T-helper 2 cell treated with Interferon-gamma antibody and Interleukin-4, amounts not matched to agents 5 μg/mL and 100 μg/mL, for 36 hours (primary cell): Measurements from ENCODE around the gene DST.
A peak's percentile ranks its signal among the peaks of the same experiment; 100 is the strongest.
"Not testable (repeated sequence)": the region's sequence is repeated elsewhere in the genome, so short reads cannot be mapped to it uniquely, and the experiment has no call there.

Experiments used
- DNase-seq: peaks from one replicate; pipeline ENCODE4 v3.0.0; 2021; ENCODE audit warnings: low spot score
- H3K27ac Mint-ChIP-seq: one replicate; pipeline ENCODE4 v1.8.0; 2021; ENCODE audit warnings: mild to moderate bottlenecking, mixed read lengths
- H3K27me3 Mint-ChIP-seq: one replicate; pipeline ENCODE4 v1.8.0; 2021; ENCODE audit warnings: low read depth, mixed read lengths
- H3K36me3 Mint-ChIP-seq: one replicate; pipeline ENCODE4 v1.8.0; 2021; ENCODE audit warnings: low read depth, mixed read lengths
- H3K4me1 Mint-ChIP-seq: one replicate; pipeline ENCODE4 v1.8.0; 2021; ENCODE audit warnings: low read depth, mixed read lengths
- H3K4me3 Mint-ChIP-seq: one replicate; pipeline ENCODE4 v1.8.0; 2022; ENCODE audit warnings: mild to moderate bottlenecking, moderate library complexity, mixed read lengths
- H3K9me3 Mint-ChIP-seq: one replicate; pipeline ENCODE4 v1.8.0; 2021; ENCODE audit warnings: mixed read lengths

Gene DST

DNA sequence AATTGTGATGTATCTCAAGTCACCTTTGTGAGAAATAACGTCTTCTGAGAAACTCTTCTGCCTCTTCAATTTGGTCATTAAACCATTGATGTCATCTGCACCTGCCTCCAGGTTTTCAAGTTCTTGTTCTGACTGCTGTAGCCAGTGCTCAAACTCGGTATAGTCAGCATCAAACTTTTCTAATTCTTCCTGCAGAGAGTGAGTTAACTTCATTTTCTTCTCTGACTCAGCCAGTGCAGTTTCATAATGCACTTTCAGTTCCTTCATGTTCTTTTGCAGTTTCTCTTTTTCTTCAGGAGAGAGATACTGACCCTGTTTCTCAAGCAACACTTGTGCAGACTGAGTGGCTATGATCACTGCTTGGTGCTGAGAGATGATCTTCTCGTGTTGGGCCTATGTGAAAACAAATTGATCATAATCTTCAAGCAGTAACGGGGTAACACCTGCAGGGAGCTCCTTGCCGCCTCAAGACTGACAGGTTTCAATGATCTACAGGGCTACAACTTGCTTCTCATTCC lies 48.8 kb downstream of the DST start:
- peak; percentile 61 for DNase-seq
- Mint-ChIP-seq H3K4me3 (peak overlapping the region; percentile 52), H3K27me3 (no peaks in the 10 kb centered on the region), H3K27ac (peak overlapping the region; percentile 62), H3K9me3 (no peaks in the 10 kb centered on the region), H3K4me1 (peaks cover 25% of the 10 kb centered on the region), H3K36me3 (no peaks in the 10 kb centered on the region)

DNA sequence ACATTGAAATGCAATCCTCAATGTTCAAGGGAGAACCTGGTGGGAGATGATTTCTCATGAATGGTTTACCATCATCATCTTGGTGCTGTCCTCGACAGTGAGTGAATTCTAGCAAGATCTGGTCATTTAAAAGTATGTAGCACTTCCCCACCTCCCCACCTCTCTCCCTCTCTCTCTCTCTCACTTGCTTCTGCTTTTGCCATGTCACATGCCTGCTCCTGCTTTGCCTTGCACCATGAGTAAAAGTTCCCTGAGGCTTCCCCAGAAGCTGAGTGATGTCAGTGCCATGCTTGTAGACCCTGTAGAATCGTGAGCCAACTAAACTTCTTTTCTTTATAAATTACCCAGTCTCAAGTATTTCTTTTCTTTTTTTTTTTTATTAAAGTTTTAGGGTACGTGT lies 60.5 kb downstream of the DST start:
- H3K27ac Mint-ChIP-seq = no peak overlapping the region

DNA sequence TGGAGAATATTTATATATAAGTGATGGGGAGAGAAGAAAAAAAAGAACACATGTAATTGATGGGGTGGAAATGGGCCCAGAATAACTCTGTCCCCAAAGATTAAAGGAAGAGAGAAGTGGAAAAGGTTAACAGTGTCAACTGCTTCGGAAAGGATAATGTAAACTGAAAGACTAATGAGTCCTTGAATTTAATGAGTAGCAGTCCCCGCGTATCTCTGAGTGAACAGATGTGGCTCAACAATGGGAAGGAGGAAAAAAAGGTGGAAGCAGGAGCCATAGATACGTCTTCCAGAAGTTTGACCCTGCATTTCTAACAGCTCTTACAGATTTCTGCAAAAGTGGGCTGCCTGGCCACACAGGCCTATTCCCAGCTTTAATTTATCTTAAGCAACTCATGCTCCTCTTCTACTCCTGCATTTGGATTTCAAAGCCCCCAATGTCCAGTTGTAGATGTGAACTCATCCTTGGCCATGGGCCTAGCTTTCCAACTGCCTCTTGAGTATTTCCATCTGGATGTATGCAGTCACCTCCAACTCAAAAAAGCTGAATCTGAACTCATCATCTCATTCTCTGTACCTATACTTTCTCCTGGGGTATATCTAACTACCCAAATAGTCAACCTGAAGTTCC lies 61.3 kb downstream of the DST start:
- no peaks in the 10 kb centered on the region for H3K27me3 Mint-ChIP-seq
- H3K4me1 Mint-ChIP-seq = no peaks in the 10 kb centered on the region

More for the DNA sequence above, 60.5 kb downstream of the DST start:
- H3K27me3 Mint-ChIP-seq = no peaks in the 10 kb centered on the region
- no peak for DNase-seq
- no peaks in the 10 kb centered on the region for H3K9me3 Mint-ChIP-seq
- H3K36me3 Mint-ChIP-seq = no peaks in the 10 kb centered on the region
- H3K4me3 Mint-ChIP-seq = no peak overlapping the region
- no peaks in the 10 kb centered on the region for H3K4me1 Mint-ChIP-seq

DNA sequence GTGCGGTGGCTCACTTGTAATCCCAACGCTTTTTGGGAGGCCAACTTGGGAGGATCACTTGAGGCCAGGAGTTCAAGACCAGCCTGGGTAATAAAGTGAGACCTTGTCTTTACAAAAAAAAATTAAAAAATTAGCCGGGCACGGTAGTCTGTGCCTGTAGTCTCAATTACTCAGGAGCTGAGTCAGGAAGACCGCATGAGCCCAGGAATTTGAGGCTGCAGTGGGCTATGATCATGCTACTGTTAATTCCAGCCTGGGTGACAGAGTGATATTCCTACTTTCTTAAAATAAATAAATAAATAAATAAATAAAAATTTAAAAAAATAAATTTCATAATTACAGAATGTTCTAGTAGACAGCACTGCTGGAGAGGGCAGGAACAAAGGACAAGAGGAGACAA lies 62.4 kb downstream of the DST start:
- Mint-ChIP-seq H3K9me3 (no peaks in the 10 kb centered on the region), H3K4me3 (no peak overlapping the region), H3K27ac (no peak overlapping the region), H3K36me3 (no peaks in the 10 kb centered on the region), H3K27me3 (no peaks in the 10 kb centered on the region), H3K4me1 (no peaks in the 10 kb centered on the region)
- DNase-seq = no peak

More for the DNA sequence above, 61.3 kb downstream of the DST start:
- Mint-ChIP-seq H3K4me3 (no peak overlapping the region), H3K27ac (no peak overlapping the region), H3K36me3 (no peaks in the 10 kb centered on the region), H3K9me3 (no peaks in the 10 kb centered on the region)
- no peak for DNase-seq

DNA sequence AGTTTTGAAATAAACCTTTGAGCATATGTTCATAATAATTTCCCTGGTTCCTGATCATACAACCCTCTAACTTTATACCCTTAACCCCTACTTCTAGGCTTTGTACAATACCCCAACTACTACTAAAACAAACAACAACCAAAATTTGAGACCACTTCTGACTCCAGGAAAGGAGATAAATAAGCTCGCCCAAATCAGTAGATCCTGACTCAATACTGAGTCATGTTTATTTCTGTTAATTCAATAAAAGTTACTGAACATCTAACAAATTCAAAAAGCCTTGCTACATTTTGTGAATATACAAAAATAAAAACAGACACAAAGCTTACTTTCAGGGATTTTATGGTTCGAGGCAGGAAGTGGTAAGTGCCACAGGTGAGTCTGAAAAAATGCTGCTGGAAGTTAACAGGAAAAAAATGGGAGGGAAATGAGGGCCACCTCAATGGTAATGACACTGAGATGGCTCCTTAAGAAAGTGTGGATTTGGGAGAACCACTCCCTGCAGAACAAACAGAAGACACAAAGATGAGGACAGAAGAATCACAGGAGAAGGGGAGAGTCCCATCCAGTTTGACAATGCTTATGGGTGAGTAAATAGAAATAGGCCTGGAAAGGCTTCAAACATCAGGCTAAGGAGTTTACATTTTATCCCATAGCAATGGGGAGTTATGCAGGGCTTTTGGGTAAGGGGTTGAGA lies 63.4 kb downstream of the DST start:
- H3K4me1 Mint-ChIP-seq = no peaks in the 10 kb centered on the region
- H3K27me3 Mint-ChIP-seq = no peaks in the 10 kb centered on the region
- DNase-seq = no peak
- H3K4me3 Mint-ChIP-seq = no peak overlapping the region
- no peaks in the 10 kb centered on the region for H3K9me3 Mint-ChIP-seq
- no peak overlapping the region for H3K27ac Mint-ChIP-seq
- H3K36me3 Mint-ChIP-seq = no peaks in the 10 kb centered on the region

DNA sequence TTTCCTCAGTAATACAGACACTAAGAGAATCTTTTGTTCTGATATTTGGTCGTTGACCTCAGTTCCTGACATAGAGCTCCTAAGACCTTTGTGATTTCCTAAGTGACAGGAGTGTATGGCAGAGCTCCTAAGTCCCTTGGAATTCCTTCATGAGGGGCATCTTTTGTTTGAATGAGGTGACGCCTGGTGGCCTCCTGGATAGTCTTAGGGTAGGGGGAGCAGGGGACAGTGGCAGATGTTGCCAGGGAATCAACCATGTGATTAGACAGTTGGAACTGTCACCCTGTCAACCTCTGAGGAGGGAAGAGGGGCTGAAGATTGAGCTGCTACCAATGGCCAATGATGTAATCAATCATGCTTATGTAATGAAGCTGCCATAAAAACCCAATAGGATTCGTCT lies 67.0 kb downstream of the DST start:
- Mint-ChIP-seq H3K27me3 (peaks cover 4% of the 10 kb centered on the region), H3K9me3 (no peaks in the 10 kb centered on the region), H3K4me1 (no peaks in the 10 kb centered on the region)

DNA sequence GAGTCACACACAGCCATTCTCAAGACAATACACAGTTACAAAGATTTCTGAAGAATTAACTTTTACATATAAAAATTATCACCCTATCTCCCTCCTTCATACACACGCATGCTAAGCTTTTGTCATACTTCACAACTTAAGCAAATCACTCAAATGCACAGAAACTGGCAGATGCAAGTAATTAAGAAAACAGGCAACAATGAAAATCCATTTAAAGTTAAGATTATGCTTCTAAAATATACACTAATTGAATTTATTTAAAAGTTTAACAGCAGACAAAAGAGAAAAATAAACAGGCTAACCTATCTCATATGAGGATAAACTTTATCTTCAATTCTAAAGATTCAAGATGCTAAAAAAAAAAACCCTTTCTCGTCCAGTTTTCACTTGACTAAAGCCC lies 68.4 kb downstream of the DST start:
- H3K4me1 Mint-ChIP-seq = no peaks in the 10 kb centered on the region
- H3K9me3 Mint-ChIP-seq = no peaks in the 10 kb centered on the region
- no peak overlapping the region for H3K4me3 Mint-ChIP-seq
- DNase-seq = no peak
- peaks cover 4% of the 10 kb centered on the region for H3K27me3 Mint-ChIP-seq
- no peaks in the 10 kb centered on the region for H3K36me3 Mint-ChIP-seq
- no peak overlapping the region for H3K27ac Mint-ChIP-seq

More for the DNA sequence above, 67.0 kb downstream of the DST start:
- no peak overlapping the region for H3K4me3 Mint-ChIP-seq
- DNase-seq = no peak
- H3K27ac Mint-ChIP-seq = no peak overlapping the region
- no peaks in the 10 kb centered on the region for H3K36me3 Mint-ChIP-seq

DNA sequence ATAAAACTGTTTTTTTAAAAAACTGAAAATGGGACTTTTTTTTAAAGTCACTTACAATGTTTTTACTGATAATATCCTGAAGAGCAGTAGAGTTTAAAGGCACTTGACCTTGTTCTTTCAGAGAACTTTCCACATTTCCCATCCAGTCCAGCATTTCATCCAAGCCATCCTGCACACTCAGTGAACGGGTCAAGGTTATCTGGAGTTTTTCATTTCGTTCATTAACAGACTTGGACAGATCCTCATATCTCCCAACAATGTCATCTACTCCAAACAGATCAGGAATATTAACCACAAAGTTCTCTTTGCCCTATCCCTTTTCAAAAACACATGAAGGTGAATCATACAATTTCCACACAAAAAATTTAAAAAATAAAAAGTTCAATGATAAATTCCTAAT lies 69.1 kb downstream of the DST start:
- peaks cover 4% of the 10 kb centered on the region for H3K27me3 Mint-ChIP-seq
- DNase-seq = no peak
- no peaks in the 10 kb centered on the region for H3K9me3 Mint-ChIP-seq
- no peaks in the 10 kb centered on the region for H3K4me1 Mint-ChIP-seq
- no peaks in the 10 kb centered on the region for H3K36me3 Mint-ChIP-seq
- H3K4me3 Mint-ChIP-seq = no peak overlapping the region
- H3K27ac Mint-ChIP-seq = no peak overlapping the region

DNA sequence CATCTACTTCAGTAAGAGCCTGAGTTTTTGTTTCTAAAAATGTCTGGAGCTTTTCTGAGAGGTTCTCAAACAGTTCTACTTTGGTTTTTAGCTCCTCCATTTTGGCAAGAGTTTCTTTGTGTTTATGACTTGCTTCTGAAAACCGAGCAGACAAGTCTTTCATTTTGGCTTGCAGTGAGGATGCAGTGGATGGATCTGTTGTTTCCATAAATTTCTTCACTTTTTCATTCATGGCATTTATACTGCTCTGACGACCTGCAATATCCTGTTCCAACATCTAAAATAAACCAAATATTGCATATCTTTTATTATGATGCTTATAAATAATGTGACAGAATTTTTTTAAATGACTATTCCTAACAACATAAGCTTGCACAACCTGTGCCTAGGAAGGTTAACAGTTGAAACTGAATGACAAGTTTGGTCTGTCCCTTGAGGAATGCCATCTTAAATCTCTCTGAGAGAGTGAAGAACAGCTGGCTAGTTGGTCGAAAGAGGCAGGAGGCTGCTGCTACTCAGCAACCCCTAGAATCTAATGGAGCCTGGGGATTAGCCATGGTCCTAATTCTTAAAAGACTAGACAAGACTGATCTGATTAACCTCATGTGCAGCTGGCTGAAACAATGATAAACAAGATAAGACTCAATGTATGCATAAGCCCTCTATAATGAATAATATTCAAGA lies 69.8 kb downstream of the DST start:
- H3K4me3 Mint-ChIP-seq = no peak overlapping the region
- DNase-seq = no peak
- no peaks in the 10 kb centered on the region for H3K36me3 Mint-ChIP-seq
- no peaks in the 10 kb centered on the region for H3K9me3 Mint-ChIP-seq
- H3K4me1 Mint-ChIP-seq = no peaks in the 10 kb centered on the region
- peaks cover 4% of the 10 kb centered on the region for H3K27me3 Mint-ChIP-seq
- H3K27ac Mint-ChIP-seq = no peak overlapping the region

DNA sequence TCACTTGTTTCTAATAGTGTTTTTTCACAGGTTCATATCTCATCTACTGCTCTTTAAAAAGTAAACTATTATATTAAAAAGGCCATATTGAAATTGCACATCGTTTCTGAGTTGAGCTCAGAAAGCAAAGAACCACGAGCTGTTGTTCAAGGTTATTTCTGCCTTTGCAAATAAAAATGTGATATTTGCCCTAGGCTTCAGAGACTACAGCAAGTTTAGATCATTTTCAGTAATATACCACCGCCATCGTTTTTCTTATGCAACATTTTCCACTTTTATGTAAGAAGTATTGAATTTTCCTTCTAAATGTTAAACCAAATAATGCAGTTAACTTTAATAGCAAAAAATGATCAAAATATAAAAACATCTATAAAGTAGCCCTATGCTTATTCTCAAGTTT lies 71.1 kb downstream of the DST start:
- Mint-ChIP-seq H3K9me3 (no peaks in the 10 kb centered on the region), H3K36me3 (no peaks in the 10 kb centered on the region), H3K4me1 (no peaks in the 10 kb centered on the region), H3K27me3 (peaks cover 4% of the 10 kb centered on the region), H3K27ac (no peak overlapping the region), H3K4me3 (no peak overlapping the region)
- no peak for DNase-seq

DNA sequence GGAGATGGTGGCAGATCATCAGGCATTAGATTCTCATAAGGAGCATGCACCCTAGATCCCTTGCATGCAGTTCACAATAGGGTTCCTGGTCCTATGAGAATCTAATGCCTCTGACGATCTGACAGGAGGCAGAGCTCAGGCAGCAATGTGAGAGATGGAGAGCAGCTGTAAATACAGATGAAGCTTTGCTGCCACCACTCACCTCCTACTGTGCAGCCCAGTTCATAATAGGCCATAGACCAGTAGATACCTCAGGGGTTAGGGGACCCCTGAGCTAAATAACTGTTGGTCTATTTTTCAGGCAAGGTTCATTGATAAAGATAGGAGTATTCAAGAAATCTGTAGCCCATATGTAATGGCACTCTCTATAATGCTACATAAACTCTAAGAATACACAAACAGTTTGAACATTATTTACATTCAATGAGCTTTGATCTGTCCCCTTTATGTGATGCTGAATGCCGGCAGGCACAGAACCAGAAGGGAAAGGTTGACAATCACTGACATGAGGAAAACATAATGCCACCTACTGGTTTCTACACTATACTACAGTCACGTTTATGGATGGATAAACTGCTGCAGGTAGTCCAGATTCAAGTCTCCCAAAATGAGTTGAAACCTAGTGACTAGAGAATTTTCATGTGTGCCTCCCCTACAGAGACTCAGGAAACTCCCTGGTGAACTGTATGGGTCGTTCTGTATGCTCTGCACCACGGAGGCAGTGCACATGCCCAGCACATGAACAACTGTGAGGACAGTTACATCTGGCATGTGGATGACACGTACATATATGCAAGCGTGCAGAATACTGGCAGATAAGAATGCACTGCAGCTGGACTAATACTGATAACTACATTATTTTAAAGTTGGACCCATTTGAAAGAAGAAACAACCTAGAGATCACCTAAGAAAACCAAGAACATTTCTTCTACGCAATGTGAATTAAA lies 72.0 kb downstream of the DST start:
- Mint-ChIP-seq H3K4me3 (no peak overlapping the region), H3K27me3 (peaks cover 4% of the 10 kb centered on the region), H3K27ac (no peak overlapping the region), H3K36me3 (no peaks in the 10 kb centered on the region), H3K9me3 (no peaks in the 10 kb centered on the region), H3K4me1 (no peaks in the 10 kb centered on the region)
- DNase-seq = no peak

DNA sequence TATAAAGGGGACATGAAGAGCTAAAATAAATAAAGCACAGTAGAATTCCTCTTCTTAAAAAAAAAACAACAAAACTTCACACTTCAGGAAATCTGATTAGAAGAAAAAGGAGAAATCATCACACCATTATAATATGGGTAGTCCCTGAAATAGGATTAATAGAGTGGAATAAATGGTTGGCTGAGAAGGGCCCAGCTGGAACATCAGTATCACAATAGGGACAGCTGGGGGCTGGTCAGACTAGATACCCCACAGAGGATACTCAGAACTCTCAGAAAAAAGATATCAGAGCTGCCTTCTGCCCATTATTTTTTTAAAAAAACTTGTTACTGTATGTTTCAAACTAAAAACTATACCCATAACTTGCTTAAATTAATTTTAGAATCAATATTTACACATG lies 75.2 kb downstream of the DST start:
- Mint-ChIP-seq H3K27ac (no peak overlapping the region), H3K9me3 (no peaks in the 10 kb centered on the region), H3K4me3 (no peak overlapping the region), H3K27me3 (no peaks in the 10 kb centered on the region), H3K36me3 (no peaks in the 10 kb centered on the region), H3K4me1 (no peaks in the 10 kb centered on the region)
- no peak for DNase-seq

DNA sequence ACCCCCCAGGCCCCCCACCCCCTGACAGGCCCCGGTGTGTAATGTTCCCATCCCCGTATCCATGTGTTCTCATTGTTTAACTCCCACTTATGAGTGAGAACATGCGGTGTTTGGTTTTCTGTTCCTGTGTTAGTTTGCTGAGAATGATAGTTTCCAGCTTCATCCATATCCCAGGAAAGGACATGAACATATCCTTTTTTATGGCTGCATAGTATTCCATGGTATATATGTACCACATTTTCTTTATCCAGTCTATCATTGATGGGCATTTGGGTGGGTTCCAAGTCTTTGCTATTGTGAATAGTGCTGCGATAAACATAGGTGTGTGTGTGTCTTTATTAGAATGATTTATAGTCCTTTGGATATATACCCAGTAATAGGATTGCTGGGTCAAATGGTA lies 80.0 kb downstream of the DST start:
- H3K9me3 Mint-ChIP-seq, H3K27me3 Mint-ChIP-seq, H3K36me3 Mint-ChIP-seq, DNase-seq, H3K4me3 Mint-ChIP-seq, H3K27ac Mint-ChIP-seq, H3K4me1 Mint-ChIP-seq: not testable (repeated sequence)
